OCI-LY3 (cell line): Measurements from ENCODE around the gene SAP30L.

Source experiments
- H2AFZ ChIP-seq: fragments of 200-600, 300-600 bp; shearing (Covaris generic); 2 replicates; pipeline ENCODE4 v1.6.0; 2014; ENCODE audit warnings: antibody characterized with exemption, low read depth, low read length
- H3K27ac ChIP-seq: fragments of 200-600, 300-600 bp; sonication (generic); 2 replicates; pipeline ENCODE4 v1.5.1; 2014; ENCODE audit warnings: mild to moderate bottlenecking, low read length, moderate library complexity, mixed read lengths
- H3K27me3 ChIP-seq: fragments of 200-600, 300-600 bp; sonication (generic); 2 replicates; pipeline ENCODE4 v1.6.1; 2014; ENCODE audit warnings: low read depth, low read length, mixed read lengths
- H3K36me3 ChIP-seq: fragments of 200-600, 300-600 bp; sonication (generic); replicated peaks from 2 replicates; pipeline ENCODE3; 2014; ENCODE audit warnings: low read depth, low read length, mixed read lengths
- H3K4me1 ChIP-seq: fragments of 300-600, 200-600 bp; sonication (generic); 2 replicates; pipeline ENCODE4 v1.6.1; 2014; ENCODE audit warnings: low read length, mixed read lengths
- H3K4me2 ChIP-seq: fragments of 200-600, 300-600 bp; sonication (generic); 2 replicates; pipeline ENCODE4 v1.6.1; 2014; ENCODE audit warnings: low read length, mixed read lengths
- H3K4me3 ChIP-seq: fragments of 300-600, 200-600 bp; sonication (generic); 2 replicates; pipeline ENCODE4 v1.5.1; 2014; ENCODE audit warnings: antibody characterized with exemption, mild to moderate bottlenecking, low read length, moderate library complexity
- H3K79me2 ChIP-seq: fragments of 300-600, 200-600 bp; shearing (Covaris generic); 2 replicates; pipeline ENCODE4 v1.6.1; 2014; ENCODE audit warnings: mild to moderate bottlenecking, low read length, mixed read lengths
- H3K9ac ChIP-seq: fragments of 300-600, 200-600 bp; shearing (Covaris generic); 2 replicates; pipeline ENCODE4 v1.6.0; 2014; ENCODE audit warnings: mild to moderate bottlenecking, low read length, moderate library complexity
- H3K9me3 ChIP-seq: fragments of 200-600, 300-600 bp; shearing (Covaris generic); 2 replicates; pipeline ENCODE4 v1.6.1; 2014; ENCODE audit warnings: low read length, mixed read lengths; ENCODE audit not compliant: insufficient read depth
- H4K20me1 ChIP-seq: fragments of 200-600, 300-600 bp; sonication (generic); 2 replicates; pipeline ENCODE4 v1.6.1; 2016; ENCODE audit warnings: low read length, mixed read lengths; ENCODE audit not compliant: insufficient read depth
- EZH2phosphoT487 ChIP-seq: fragments of 200-600 bp; shearing (Covaris generic); IDR thresholded peaks from 2 replicates; pipeline ENCODE4 v1.6.1; 2018; ENCODE audit warnings: antibody characterized with exemption, mixed run types, low read depth
- TF ChIP-seq, protein P1 (sequence below): fragments of 200-600, 300-600 bp; sonication (generic); IDR thresholded peaks from 2 replicates; pipeline ENCODE4 v1.5.1; 2014; ENCODE audit warnings: antibody characterized with exemption, low read length, low read depth

The SAP30L gene

DNA sequence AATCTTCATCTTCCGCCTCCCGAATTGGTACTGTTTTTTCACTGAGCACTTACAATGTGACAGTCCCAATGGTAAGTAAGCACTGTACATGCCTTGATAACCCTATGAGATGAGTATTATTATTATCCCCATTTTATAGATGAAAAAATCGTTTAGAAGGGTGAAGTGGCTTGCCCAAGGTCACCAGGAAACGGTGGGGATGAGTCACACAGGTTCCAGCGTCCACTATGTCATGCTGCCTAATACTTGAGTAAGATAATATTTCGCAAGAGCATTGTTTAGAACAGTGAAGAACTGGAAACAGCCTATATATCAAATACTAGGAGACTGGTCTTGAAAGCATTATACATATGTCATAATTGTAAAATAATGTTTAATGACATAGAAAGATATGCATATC is 19.4 kb downstream of the SAP30L start:
- Histone ChIP-seq H2AFZ (no peak overlapping the region), H3K9me3 (no peaks in the 10 kb centered on the region), H3K9ac (no peak overlapping the region), H3K4me1 (peaks cover 19% of the 10 kb centered on the region), H3K36me3 (no peaks in the 10 kb centered on the region), H3K4me2 (no peak overlapping the region), H3K27me3 (no peaks in the 10 kb centered on the region; the same call in 1 of the 2 replicates), H4K20me1 (no peaks in the 10 kb centered on the region), H3K79me2 (no peaks in the 10 kb centered on the region), H3K27ac (no peak overlapping the region), H3K4me3 (no peak overlapping the region)
- no peak for TF ChIP-seq EZH2phosphoT487
- TF ChIP-seq, protein P1, sequence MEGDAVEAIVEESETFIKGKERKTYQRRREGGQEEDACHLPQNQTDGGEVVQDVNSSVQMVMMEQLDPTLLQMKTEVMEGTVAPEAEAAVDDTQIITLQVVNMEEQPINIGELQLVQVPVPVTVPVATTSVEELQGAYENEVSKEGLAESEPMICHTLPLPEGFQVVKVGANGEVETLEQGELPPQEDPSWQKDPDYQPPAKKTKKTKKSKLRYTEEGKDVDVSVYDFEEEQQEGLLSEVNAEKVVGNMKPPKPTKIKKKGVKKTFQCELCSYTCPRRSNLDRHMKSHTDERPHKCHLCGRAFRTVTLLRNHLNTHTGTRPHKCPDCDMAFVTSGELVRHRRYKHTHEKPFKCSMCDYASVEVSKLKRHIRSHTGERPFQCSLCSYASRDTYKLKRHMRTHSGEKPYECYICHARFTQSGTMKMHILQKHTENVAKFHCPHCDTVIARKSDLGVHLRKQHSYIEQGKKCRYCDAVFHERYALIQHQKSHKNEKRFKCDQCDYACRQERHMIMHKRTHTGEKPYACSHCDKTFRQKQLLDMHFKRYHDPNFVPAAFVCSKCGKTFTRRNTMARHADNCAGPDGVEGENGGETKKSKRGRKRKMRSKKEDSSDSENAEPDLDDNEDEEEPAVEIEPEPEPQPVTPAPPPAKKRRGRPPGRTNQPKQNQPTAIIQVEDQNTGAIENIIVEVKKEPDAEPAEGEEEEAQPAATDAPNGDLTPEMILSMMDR = no peak

DNA sequence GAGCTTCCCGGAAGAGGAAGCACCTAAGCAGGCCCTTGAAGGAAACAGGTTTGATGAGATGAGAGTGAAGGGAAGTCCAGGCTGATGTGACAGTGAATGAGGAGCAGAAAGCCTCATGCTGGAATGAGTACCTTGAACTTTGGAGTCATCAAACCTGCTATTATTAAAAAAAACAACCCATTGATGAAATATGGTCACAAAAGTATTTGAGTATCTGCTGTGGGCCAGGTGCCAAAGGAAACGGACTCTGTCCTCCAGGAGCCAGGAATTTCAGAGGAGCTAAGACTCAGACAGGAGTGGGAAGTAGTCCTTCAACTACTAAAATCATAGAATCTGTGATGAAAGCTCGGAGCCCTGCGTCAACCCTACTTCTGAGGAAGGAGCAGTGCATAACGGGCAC is 20.4 kb downstream of the SAP30L start:
- Histone ChIP-seq H3K4me2 (no peak overlapping the region), H2AFZ (no peak overlapping the region), H3K27ac (no peak overlapping the region), H4K20me1 (no peaks in the 10 kb centered on the region), H3K79me2 (no peaks in the 10 kb centered on the region), H3K36me3 (no peaks in the 10 kb centered on the region), H3K9ac (no peak overlapping the region), H3K4me3 (no peak overlapping the region), H3K27me3 (peaks cover 3% of the 10 kb centered on the region; the same call in 1 of the 2 replicates), H3K4me1 (peaks cover 27% of the 10 kb centered on the region), H3K9me3 (no peaks in the 10 kb centered on the region)
- TF ChIP-seq, protein P1 = no peak
- no peak for TF ChIP-seq EZH2phosphoT487

DNA sequence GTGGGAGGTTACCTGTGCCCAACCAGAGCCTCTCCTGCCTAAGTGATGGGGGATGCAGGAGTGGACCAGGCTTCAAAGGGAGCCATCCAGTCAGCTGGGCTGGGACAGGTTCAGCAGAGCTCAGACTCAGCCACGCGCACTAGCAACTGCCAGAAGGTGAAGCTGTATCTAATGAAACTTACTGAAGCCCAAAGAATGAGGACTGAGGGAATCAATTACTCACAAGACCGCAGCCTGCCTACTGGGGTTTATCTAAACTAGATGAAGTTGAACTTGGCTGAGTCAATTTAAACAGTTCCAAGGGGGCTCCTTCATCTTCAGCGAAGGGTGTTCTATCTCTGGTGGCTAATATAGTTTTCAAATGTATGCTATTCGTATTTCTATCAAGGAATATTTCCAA is 20.9 kb downstream of the SAP30L start:
- Histone ChIP-seq H3K36me3 (no peaks in the 10 kb centered on the region), H3K79me2 (no peaks in the 10 kb centered on the region), H2AFZ (no peak overlapping the region), H4K20me1 (no peaks in the 10 kb centered on the region), H3K9ac (no peak overlapping the region), H3K9me3 (no peaks in the 10 kb centered on the region), H3K4me1 (peaks cover 30% of the 10 kb centered on the region), H3K27me3 (peaks cover 3% of the 10 kb centered on the region; the same call in 1 of the 2 replicates), H3K27ac (no peak overlapping the region), H3K4me3 (no peak overlapping the region), H3K4me2 (no peak overlapping the region)
- TF ChIP-seq, protein P1 = no peak
- no peak for TF ChIP-seq EZH2phosphoT487

DNA sequence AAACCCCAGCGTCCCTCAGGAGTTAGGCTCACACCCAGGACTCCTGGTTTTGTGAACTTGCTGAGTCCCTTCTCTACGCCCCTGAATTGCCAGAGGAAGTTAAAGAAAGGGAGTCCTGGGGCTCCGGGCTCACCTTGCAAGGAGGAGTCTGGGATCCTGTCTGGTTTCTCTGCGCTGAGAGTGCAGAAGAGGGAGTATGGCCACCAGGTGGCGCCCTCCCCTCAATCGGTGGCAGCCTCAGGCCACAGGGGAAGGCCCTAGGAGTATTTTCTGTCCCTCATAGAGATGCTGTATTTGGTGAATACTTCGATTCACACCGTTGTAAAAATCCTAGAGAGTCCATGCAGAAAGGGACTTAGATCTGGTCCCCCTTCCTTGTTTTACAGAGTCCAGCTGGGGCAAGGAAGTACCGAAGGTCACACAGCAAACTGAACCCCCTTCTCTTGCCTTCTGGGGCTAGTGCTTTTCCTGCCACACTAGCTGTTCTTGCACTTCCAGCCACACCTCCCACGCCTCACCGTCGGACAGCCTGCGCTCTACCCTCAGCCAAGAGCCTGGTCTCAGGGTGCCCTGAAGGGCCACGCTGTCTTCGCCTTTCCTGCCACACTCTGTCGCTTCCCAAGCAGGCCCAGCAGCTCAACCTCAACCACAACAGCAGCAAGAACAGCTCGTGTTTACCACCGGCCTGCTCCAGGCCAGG is 22.0 kb downstream of the SAP30L start:
- Histone ChIP-seq H4K20me1 (no peaks in the 10 kb centered on the region), H3K4me2 (peak overlapping the region; percentile 78), H3K4me3 (peak overlapping the region; percentile 45), H3K79me2 (no peaks in the 10 kb centered on the region), H3K4me1 (peaks cover 30% of the 10 kb centered on the region), H3K27ac (peak overlapping the region; percentile 40; the same call in 1 of the 2 replicates), H3K9me3 (no peaks in the 10 kb centered on the region), H3K27me3 (peaks cover 3% of the 10 kb centered on the region; the same call in 1 of the 2 replicates), H2AFZ (peak overlapping the region; percentile 77), H3K36me3 (no peaks in the 10 kb centered on the region), H3K9ac (peak overlapping the region; percentile 39; the same call in 1 of the 2 replicates)
- TF ChIP-seq EZH2phosphoT487 = no peak
- TF ChIP-seq, protein P1 = peak; percentile 89
